GM20000 (cell line): Measurements from ENCODE around the gene NFATC1.

Experiments
- DNase-seq: peaks from one replicate; pipeline ENCODE4 v3.0.0; 2012; ENCODE audit warnings: low spot score
- CTCF ChIP-seq: IDR thresholded peaks from 2 replicates; pipeline ENCODE4 v1.5.1; 2012; ENCODE audit warnings: mild to moderate bottlenecking, control low read depth; ENCODE audit errors: extremely low read depth, missing control alignments

Gene NFATC1

GRCh38 chr18:79558196-79558932 lies 162.6 kb downstream of the NFATC1 start:
- no peak for DNase-seq
- no peak for TF ChIP-seq CTCF

GRCh38 chr18:79558933-79559416 lies 163.2 kb downstream of the NFATC1 start:
- no peak for TF ChIP-seq CTCF
- DNase-seq, result no peak

GRCh38 chr18:79559436-79559835 lies 163.7 kb downstream of the NFATC1 start:
- TF ChIP-seq CTCF, result no peak
- no peak for DNase-seq

GRCh38 chr18:79560042-79560860 lies 164.5 kb downstream of the NFATC1 start:
- DNase-seq, result no peak
- TF ChIP-seq CTCF, result no peak

- DNase-seq, result no peak
- no peak for TF ChIP-seq CTCF
These were observed 165.1 kb downstream of the NFATC1 start for GRCh38 chr18:79560861-79561210.

- no peak for TF ChIP-seq CTCF
- no peak for DNase-seq
These were observed 168.2 kb downstream of the NFATC1 start for GRCh38 chr18:79563949-79564348.

GRCh38 chr18:79564441-79564840 lies 168.7 kb downstream of the NFATC1 start:
- TF ChIP-seq CTCF, result no peak
- no peak for DNase-seq
